Omental fat pad (tissue), 4 donors: Measurements from ENCODE around the gene PNKD. TPM values are rescaled to one million over a fixed set of nuclear protein-coding genes. Genes with fewer than 3 reads are reported as not detected.

Source experiments
- ATAC-seq: fragments of 150-250 bp; one replicate; pipeline ENCODE4 v1.9.1; 2016; ENCODE audit warnings: mild to moderate bottlenecking, moderate library complexity; ENCODE audit not compliant: low FRiP score
- DNase-seq: peaks from one replicate; pipeline ENCODE4 v3.0.0-alpha.2; 2019; ENCODE audit warnings: low spot score
- CTCF ChIP-seq, 3 donors: fragments of 450-650 bp; IDR thresholded peaks; one replicate each; pipeline ENCODE4 v1.5.1; 2016 to 2017; ENCODE audit warnings: antibody characterized with exemption in 3 of 3, mild to moderate bottlenecking in 3 of 3, moderate library complexity in 2 of 3
- total RNA-seq, 4 donors: library from RNA; depleted of rRNA; stranded (reverse); fragments of >200 nt; gene quantifications; one replicate each; pipeline ENCODE4 v1.1.0, GENCODE V29; 2016

The PNKD gene
- total RNA-seq, 4 donors from 2014 or later = 25.5 to 38.0 (median 31.3) TPM

GRCh38 chr2:218381916-218382366 lies 111.6 kb downstream of the PNKD start, which contains the start of gene SLC11A1:
Gene SLC11A1, plus strand, starts transcription at chr2:218382273. Its CDS starts 96 bp downstream, at chr2:218382369.
- ATAC-seq (peak; percentile 34), DNase-seq (no peak)
- no peak for TF ChIP-seq CTCF (IDR thresholded peaks at IDR 0.05)

- DNase-seq (no peak), ATAC-seq (no peak)
- TF ChIP-seq CTCF (IDR thresholded peaks at IDR 0.05) = no peak
Observed at GRCh38 chr2:218382785-218383184, 112.5 kb downstream of the PNKD start.

GRCh38 chr2:218383892-218384519 lies 113.7 kb downstream of the PNKD start:
- TF ChIP-seq CTCF (IDR thresholded peaks at IDR 0.05) = no peak
- ATAC-seq = no peak
- no peak for DNase-seq

GRCh38 chr2:218384975-218385374 lies 114.7 kb downstream of the PNKD start:
- DNase-seq (no peak), ATAC-seq (no peak)
- TF ChIP-seq CTCF (IDR thresholded peaks at IDR 0.05) = no peak

- ATAC-seq (no peak), DNase-seq (no peak)
- TF ChIP-seq CTCF (IDR thresholded peaks at IDR 0.05) = no peak
Observed at GRCh38 chr2:218386505-218387368, 116.4 kb downstream of the PNKD start.

- peak; percentile 59 for ATAC-seq
- DNase-seq = no peak
Observed at GRCh38 chr2:218387369-218388194, 117.3 kb downstream of the PNKD start.

More at GRCh38 chr2:218387369-218388194, 117.3 kb downstream of the PNKD start:
- TF ChIP-seq CTCF (IDR thresholded peaks at IDR 0.05) = no peak
